Measurements from ENCODE around the gene SV2C. TPM values are rescaled to one million over a fixed set of nuclear protein-coding genes. Genes with fewer than 3 reads are reported as not detected.
"Not testable (repeated sequence)": the region's sequence is repeated elsewhere in the genome, so short reads cannot be mapped to it uniquely, and the experiment has no call there.

The SV2C gene
- total RNA-seq (not detected), polyA plus RNA-seq (under 1 TPM in 1 of 2 donors, not detected in 1; 0.02 TPM)

GRCh38 chr5:76082772-76083554 lies at the start of gene SV2C:
Gene SV2C, plus strand, starts transcription at chr5:76083383. Its CDS starts 48,368 bp downstream, at chr5:76131751.
- CTCF ChIA-PET (ENCODE audit: partially characterized antibody): no interaction called here
- POLR2A ChIA-PET (ENCODE audit: partially characterized antibody): no interaction called here
- peak within 1 kb of the TSS in 1 of 2 donors; percentile 16 for H3K4me3 ChIP-seq (ENCODE audit: low read length in 2 of 2)

DNA sequence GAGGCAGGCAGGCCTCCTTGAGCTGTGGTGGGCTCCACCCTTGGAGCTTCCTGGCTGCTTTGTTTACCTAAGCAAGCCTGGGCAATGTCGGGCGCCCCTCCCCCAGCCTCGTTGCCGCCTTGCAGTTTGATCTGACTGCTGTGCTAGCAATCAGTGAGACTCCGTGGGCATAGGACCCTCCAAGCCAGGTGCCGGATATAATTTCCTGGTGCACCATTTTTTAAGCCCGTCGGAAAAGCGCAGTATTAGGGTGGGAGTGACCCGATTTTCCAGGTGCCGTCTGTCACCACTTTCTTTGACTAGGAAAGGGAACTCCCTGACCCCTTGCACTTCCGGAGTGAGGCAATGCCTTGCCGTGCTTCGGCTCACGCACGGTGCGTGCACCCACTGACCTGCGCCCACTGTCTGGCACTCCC lies 45.4 kb upstream of the SV2C start:
- H3K9me3 ChIP-seq (ENCODE audit: control insufficient read depth in 1 of 2, low read length in 2 of 2); intact Hi-C loops (cut with micrococcal nuclease); CTCF ChIA-PET (ENCODE audit: partially characterized antibody); H3K4me1 ChIP-seq (ENCODE audit: insufficient read depth, low read length); H3K4me3 ChIP-seq (ENCODE audit: low read length in 2 of 2); H3K27me3 ChIP-seq (ENCODE audit: insufficient read depth, low read length); H3K27ac ChIP-seq (ENCODE audit: low read depth, low read length); H3K36me3 Mint-ChIP-seq; POLR2A ChIA-PET (ENCODE audit: partially characterized antibody); H3K36me3 ChIP-seq (ENCODE audit: insufficient read depth, low read length): not testable (repeated sequence)
- Mint-ChIP-seq H3K4me3 (peak overlapping the region in 7 of 8 donors; percentile 58 to 86 (median 82)), H3K27me3 (peaks cover 10 to 15% of the 10 kb centered on the region in 2 donors), H3K9me3 (peaks cover 3 to 11% (median 8%) of the 10 kb centered on the region in 8 donors), H3K27ac (peak overlapping the region in 5 of 7 donors; percentile 10 to 84 (median 61)), H3K4me1 (peaks cover 8 to 21% (median 15%) of the 10 kb centered on the region in 4 donors)
- peak in 4 of 5 donors; percentile 8 to 62 (median 33) for DNase-seq

More at GRCh38 chr5:76082772-76083554, at the start of gene SV2C:
- Mint-ChIP-seq H3K27ac (no peak within 1 kb of the TSS), H3K36me3 (no peaks in the 10 kb centered on the region), H3K27me3 (peaks cover 40 to 60% of the 10 kb centered on the region in 2 donors), H3K4me3 (peak within 1 kb of the TSS; percentile 69 to 84 (median 77)), H3K9me3 (peaks cover 0 to 3% (median 0%) of the 10 kb centered on the region in 8 donors), H3K4me1 (peaks cover 11 to 38% (median 27%) of the 10 kb centered on the region in 4 donors)
- DNase-seq: peak in 2 of 5 donors; percentile 10 to 14
- Histone ChIP-seq H3K4me1 (ENCODE audit: insufficient read depth, low read length) (peaks cover 31% of the 10 kb centered on the region), H3K9me3 (ENCODE audit: control insufficient read depth in 1 of 2, low read length in 2 of 2) (no peaks in the 10 kb centered on the region), H3K27ac (ENCODE audit: low read depth, low read length) (no peak within 1 kb of the TSS), H3K36me3 (ENCODE audit: insufficient read depth, low read length) (no peaks in the 10 kb centered on the region), H3K27me3 (ENCODE audit: insufficient read depth, low read length) (peaks cover 35% of the 10 kb centered on the region)
- intact Hi-C loops (cut with micrococcal nuclease): no loop called here

DNA sequence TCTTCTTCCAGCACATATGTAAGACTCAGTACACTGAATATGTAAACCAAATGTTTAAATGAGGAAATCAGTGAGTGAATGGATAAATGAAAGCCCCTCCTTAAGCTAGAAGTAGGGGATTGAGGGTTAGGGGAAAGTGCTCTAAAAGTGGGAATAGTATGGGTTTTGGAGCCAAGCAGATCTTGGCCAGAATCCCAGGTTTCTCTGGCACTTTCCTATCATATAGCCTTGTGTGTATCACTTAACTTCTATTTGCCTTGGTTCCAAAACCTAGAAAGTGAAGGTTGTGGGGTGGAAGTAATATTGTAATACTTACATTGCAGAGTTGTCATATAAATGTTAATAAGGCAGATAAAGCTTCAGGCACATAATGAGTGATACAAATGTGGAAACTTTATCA lies 45.0 kb upstream of the SV2C start:
- DNase-seq: no peak
- H3K9me3 ChIP-seq (ENCODE audit: control insufficient read depth in 1 of 2, low read length in 2 of 2): no peaks in the 10 kb centered on the region
- Mint-ChIP-seq H3K36me3 (peaks cover 0 to 5% of the 10 kb centered on the region in 2 donors), H3K4me1 (peaks cover 8 to 21% (median 15%) of the 10 kb centered on the region in 4 donors), H3K4me3 (peak overlapping the region in 7 of 8 donors; percentile 58 to 86 (median 82)), H3K27ac (peak overlapping the region in 4 of 7 donors; percentile 10 to 84 (median 60)), H3K9me3 (peaks cover 3 to 11% (median 8%) of the 10 kb centered on the region in 8 donors), H3K27me3 (peaks cover 10 to 15% of the 10 kb centered on the region in 2 donors)
- peaks cover 4% of the 10 kb centered on the region for H3K4me1 ChIP-seq (ENCODE audit: insufficient read depth, low read length)
- H3K36me3 ChIP-seq (ENCODE audit: insufficient read depth, low read length): no peaks in the 10 kb centered on the region
- H3K4me3 ChIP-seq (ENCODE audit: low read length in 2 of 2): no peak overlapping the region
- POLR2A ChIA-PET (ENCODE audit: partially characterized antibody): no interaction called here
- no peak overlapping the region for H3K27ac ChIP-seq (ENCODE audit: low read depth, low read length)
- intact Hi-C loops (cut with micrococcal nuclease): no loop called here
- CTCF ChIA-PET (ENCODE audit: partially characterized antibody): no interaction called here
- H3K27me3 ChIP-seq (ENCODE audit: insufficient read depth, low read length): no peaks in the 10 kb centered on the region

DNA sequence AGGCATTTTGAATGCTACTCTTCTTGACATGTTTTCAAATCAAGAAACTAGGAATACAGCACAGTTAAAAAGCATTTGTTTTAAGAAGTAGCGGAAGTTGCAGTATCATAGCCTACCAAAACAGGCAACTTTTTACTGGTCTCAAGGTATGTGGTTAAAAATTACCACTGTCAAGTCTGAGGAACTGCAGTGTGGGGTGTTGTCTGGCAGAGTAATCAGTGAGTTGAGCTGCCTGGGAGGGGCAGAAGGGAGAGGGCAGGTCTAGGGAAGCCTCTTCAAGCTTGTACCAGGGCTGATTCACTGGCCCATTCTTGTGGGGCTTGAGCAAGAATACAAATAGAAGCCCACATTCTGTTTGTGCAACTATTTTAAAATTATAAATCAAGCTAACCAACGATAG lies 42.4 kb upstream of the SV2C start:
- Histone ChIP-seq H3K36me3 (ENCODE audit: insufficient read depth, low read length) (no peaks in the 10 kb centered on the region), H3K27me3 (ENCODE audit: insufficient read depth, low read length) (no peaks in the 10 kb centered on the region), H3K4me3 (ENCODE audit: low read length in 2 of 2) (no peak overlapping the region), H3K9me3 (ENCODE audit: control insufficient read depth in 1 of 2, low read length in 2 of 2) (no peaks in the 10 kb centered on the region), H3K27ac (ENCODE audit: low read depth, low read length) (no peak overlapping the region), H3K4me1 (ENCODE audit: insufficient read depth, low read length) (peaks cover 4% of the 10 kb centered on the region)
- H3K27me3 Mint-ChIP-seq: peaks cover 11 to 26% of the 10 kb centered on the region in 2 donors
- H3K4me3 Mint-ChIP-seq: no peak overlapping the region
- intact Hi-C loops (cut with micrococcal nuclease): no loop called here
- H3K27ac Mint-ChIP-seq: no peak overlapping the region
- CTCF ChIA-PET (ENCODE audit: partially characterized antibody): interaction anchor here (1.1 kb wide), 1 partner anchor 134 kb away, joined by 4 read pairs; no protein-coding TSS in a partner anchor
- H3K4me1 Mint-ChIP-seq: peaks cover 8 to 21% (median 15%) of the 10 kb centered on the region in 4 donors
- DNase-seq: peak in 2 of 5 donors; percentile 6 to 33
- POLR2A ChIA-PET (ENCODE audit: partially characterized antibody): no interaction called here
- no peaks in the 10 kb centered on the region for H3K36me3 Mint-ChIP-seq
- H3K9me3 Mint-ChIP-seq: peaks cover 0 to 10% (median 2%) of the 10 kb centered on the region in 8 donors

DNA sequence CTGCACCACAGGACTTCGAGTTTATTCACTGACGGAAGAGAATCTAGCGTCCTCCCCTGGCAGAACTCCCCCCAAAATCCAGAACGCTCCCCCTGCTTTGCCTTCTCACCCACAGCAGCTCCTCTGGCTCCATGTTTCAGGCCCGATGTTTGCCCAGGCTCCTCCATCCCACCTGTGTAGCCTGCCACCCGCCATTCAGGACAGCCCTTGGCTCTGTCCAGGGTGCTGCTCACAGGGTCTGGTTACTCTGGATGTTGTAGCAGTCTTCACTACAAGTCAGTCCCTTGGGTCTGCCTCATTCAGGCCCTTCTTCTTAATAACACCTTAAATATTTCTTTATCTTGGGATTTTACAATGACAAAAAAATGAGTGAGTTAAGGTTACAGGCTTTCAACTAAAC lies 41.3 kb upstream of the SV2C start:
- Histone ChIP-seq H3K27ac (ENCODE audit: low read depth, low read length) (no peak overlapping the region), H3K4me1 (ENCODE audit: insufficient read depth, low read length) (peaks cover 4% of the 10 kb centered on the region), H3K36me3 (ENCODE audit: insufficient read depth, low read length) (no peaks in the 10 kb centered on the region), H3K27me3 (ENCODE audit: insufficient read depth, low read length) (peaks cover 5% of the 10 kb centered on the region), H3K4me3 (ENCODE audit: low read length in 2 of 2) (no peak overlapping the region), H3K9me3 (ENCODE audit: control insufficient read depth in 1 of 2, low read length in 2 of 2) (no peaks in the 10 kb centered on the region)
- Mint-ChIP-seq H3K4me1 (peaks cover 8 to 21% (median 15%) of the 10 kb centered on the region in 4 donors), H3K27ac (no peak overlapping the region), H3K9me3 (peaks cover 0 to 12% (median 3%) of the 10 kb centered on the region in 8 donors), H3K4me3 (peak overlapping the region in 1 of 8 donors; percentile 40), H3K27me3 (peaks cover 18 to 30% of the 10 kb centered on the region in 2 donors), H3K36me3 (no peaks in the 10 kb centered on the region)
- CTCF ChIA-PET (ENCODE audit: partially characterized antibody): interaction anchor here (1.1 kb wide), 1 partner anchor 133 kb away, joined by 4 read pairs; no protein-coding TSS in a partner anchor
- POLR2A ChIA-PET (ENCODE audit: partially characterized antibody): no interaction called here
- intact Hi-C loops (cut with micrococcal nuclease): no loop called here
- DNase-seq: no peak

- no peak overlapping the region for H3K27ac Mint-ChIP-seq
- peaks cover 0 to 4% (median 3%) of the 10 kb centered on the region in 4 donors for H3K4me1 Mint-ChIP-seq
- no peak for DNase-seq
- H3K9me3 Mint-ChIP-seq: peaks cover 0 to 12% (median 2%) of the 10 kb centered on the region in 8 donors
- Histone ChIP-seq H3K4me3 (ENCODE audit: low read length in 2 of 2) (no peak overlapping the region), H3K4me1 (ENCODE audit: insufficient read depth, low read length) (no peaks in the 10 kb centered on the region), H3K27me3 (ENCODE audit: insufficient read depth, low read length) (peaks cover 5% of the 10 kb centered on the region), H3K27ac (ENCODE audit: low read depth, low read length) (no peak overlapping the region), H3K9me3 (ENCODE audit: control insufficient read depth in 1 of 2, low read length in 2 of 2) (no peaks in the 10 kb centered on the region), H3K36me3 (ENCODE audit: insufficient read depth, low read length) (no peaks in the 10 kb centered on the region)
- CTCF ChIA-PET (ENCODE audit: partially characterized antibody): no interaction called here
- intact Hi-C loops (cut with micrococcal nuclease): no loop called here
- POLR2A ChIA-PET (ENCODE audit: partially characterized antibody): no interaction called here
- no peaks in the 10 kb centered on the region for H3K36me3 Mint-ChIP-seq
- peaks cover 12 to 20% of the 10 kb centered on the region in 2 donors for H3K27me3 Mint-ChIP-seq
- no peak overlapping the region for H3K4me3 Mint-ChIP-seq
These were observed 36.4 kb upstream of the SV2C start for GRCh38 chr5:76046741-76047140.

DNA sequence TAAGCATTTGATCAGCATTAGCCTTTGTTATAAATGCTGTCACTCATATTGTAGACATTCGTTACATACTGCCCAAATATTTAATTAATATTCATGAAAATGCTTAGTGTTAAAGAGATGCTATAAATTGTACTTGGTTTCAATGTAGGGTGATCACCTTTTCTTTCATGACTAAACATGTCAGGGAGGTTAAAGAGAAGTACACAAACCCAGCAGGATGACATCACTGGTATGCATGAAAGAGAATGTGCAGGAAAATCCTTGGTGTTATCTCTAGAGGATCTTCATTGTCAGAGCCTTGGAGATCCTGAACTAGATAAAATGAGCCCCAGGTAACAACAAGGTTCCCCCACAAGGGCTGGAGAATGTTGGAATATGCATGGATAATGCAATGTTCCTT lies 33.0 kb upstream of the SV2C start:
- DNase-seq: no peak
- peaks cover 5% of the 10 kb centered on the region for H3K27me3 ChIP-seq (ENCODE audit: insufficient read depth, low read length)
- Mint-ChIP-seq H3K27ac (no peak overlapping the region), H3K27me3 (peaks cover 10 to 13% of the 10 kb centered on the region in 2 donors), H3K4me3 (no peak overlapping the region), H3K36me3 (no peaks in the 10 kb centered on the region), H3K4me1 (no peaks in the 10 kb centered on the region), H3K9me3 (peaks cover 0 to 8% (median 2%) of the 10 kb centered on the region in 8 donors)
- no peaks in the 10 kb centered on the region for H3K9me3 ChIP-seq (ENCODE audit: control insufficient read depth in 1 of 2, low read length in 2 of 2)
- no peaks in the 10 kb centered on the region for H3K36me3 ChIP-seq (ENCODE audit: insufficient read depth, low read length)
- no peak overlapping the region for H3K4me3 ChIP-seq (ENCODE audit: low read length in 2 of 2)
- CTCF ChIA-PET (ENCODE audit: partially characterized antibody): no interaction called here
- intact Hi-C loops (cut with micrococcal nuclease): no loop called here
- no peaks in the 10 kb centered on the region for H3K4me1 ChIP-seq (ENCODE audit: insufficient read depth, low read length)
- POLR2A ChIA-PET (ENCODE audit: partially characterized antibody): no interaction called here
- no peak overlapping the region for H3K27ac ChIP-seq (ENCODE audit: low read depth, low read length)

All from CD4-positive, alpha-beta memory T cell (primary cell).